NCI-H128 (cell line): ENCODE data around the gene GSTA3.
"Not testable (repeated sequence)": the region's sequence is repeated elsewhere in the genome, so short reads cannot be mapped to it uniquely, and the experiment has no call there.

Experiments used
- DNase-seq: peaks from one replicate; lab custom pipeline; 2025; ENCODE audit not compliant: unreplicated experiment; lab: John Stamatoyannopoulos, UW

GSTA3 gene

DNA sequence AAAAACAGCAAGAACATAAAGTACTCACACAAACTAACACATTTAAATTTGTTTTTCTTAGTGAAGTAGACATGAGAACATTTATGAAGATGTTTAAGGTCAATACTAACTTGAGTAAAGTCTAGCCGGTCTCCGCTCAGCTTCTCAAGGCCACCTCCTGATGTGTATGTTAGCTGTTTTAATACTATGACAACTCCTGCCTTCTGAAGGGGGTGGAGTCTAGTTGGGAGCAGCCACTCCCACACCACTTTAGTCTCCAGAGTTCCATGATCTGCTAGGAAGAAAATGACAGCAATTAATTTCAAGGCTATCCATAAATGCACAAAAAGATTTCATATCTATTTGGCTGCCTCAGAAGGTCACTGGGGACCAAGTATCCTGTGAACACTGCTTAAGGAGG is at the start of gene GSTA3:
TSS of gene GSTA3 (minus strand) at position 168 of the 400 bp plus-strand sequence. CDS start 3,864 bp downstream, outside the sequence.
- no peak for DNase-seq

DNA sequence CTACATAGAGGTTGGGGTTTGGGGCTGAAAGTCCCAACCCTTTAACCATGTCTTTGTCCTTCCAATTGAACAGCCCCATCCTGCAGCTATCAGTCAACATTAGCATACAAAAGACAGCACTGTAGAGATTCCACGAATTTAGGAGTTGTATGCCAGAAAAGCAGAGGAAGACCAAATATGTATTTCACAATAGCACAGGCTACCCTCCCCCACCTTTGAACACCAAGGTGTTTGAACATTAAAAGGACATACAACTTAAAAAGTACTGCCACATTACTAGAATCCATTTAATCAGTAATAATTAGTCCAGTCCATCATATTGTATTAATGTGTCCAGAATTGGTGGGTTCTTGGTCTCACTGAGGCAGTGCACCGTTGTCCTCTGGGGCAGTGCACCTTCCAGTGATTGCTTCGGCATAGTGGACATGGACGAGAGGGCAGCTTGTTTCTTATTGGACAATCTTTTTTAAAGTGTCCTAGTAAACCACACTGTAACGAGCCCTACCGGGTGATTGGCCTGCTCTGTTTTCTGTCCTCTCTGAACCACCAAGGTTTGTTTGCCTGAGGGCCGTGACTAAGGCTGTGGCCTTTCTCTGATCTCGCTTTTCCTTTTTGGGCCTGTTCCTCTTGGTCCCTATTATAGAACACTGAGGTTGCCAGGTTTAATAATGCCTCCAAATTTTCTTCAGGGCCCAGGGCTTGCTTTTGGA is 49.2 kb upstream of the GSTA3 start:
- no peak for DNase-seq

DNA sequence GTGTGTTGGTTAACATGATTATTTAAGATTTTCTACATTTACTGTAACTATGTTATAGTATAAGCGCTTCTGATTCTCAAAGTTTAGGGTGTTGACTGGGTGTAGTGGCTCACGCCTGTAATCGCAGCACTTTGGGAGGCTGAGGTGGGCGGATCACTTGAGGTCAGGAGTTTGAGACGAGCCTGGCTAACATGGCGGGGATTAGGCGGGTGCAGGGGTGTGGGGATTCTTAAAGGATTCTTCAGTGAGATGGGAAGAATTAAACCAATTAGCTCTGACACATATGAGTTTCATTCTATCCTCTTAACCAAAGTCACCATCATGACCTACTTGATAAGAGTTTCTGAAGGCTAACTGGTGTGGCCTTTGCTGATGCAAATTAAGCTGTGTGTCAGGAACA is 46.4 kb upstream of the GSTA3 start:
- DNase-seq: no peak

DNA sequence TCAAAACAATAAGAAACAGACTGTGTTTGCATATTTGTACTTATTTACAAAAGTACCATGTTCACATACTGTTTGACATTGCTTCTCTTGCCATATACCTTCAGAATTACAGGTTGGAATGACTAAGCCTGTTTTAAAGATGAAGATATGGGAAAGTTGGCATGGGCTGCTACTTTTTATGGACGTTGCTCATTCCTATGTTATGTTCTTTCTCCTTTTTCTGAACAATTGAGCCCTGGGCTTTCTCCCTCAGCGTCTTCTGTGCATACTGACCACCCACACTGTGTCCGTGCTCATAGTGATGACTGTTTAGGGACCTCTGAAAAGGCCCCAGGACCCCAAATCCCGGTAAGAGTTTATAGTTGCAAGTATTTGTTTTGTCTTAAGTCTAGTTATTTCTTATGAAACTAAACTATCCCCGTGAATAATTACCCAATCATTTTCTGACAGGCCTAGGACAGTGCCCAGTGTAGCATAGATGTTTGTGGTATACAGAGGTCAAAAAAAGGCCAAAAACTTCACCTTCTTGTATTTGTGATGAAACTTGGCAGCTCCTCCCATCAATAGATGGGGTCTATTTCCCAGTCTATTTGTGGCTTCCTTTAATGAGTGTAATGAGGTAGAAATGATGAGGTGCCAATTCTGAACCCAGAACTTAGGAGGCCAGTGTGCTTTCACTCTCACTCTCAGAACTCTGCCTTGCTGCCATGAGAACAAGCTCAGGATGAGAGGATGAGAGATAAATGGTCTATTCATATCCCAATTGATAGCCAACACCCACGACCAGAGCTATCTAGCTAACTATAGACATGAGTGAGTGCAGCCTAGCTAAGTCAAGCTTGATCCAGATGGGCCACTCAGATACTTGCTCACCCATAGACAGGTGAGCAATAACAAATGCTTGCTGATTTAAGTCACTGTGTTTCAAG is 44.7 kb upstream of the GSTA3 start:
- no peak for DNase-seq

DNA sequence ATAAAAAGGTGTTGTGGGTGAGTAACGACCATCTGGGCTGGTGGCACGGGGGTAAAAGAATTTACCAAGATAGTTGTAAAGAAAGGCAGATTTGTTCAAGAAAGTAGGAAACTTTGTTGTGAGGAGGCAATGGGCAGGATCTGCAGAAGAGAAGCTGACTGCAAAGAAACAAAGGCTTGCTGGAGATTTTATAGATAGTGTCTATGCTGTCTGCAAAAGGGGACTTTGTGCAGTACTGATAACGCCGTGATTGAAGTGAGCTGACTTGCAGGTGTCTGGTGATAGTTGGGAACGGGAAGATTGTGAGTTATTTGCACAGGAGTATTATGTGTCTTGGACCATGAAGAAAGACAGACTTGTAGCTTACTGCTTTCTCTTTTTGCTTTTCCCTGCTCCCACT is 36.8 kb upstream of the GSTA3 start:
- DNase-seq: no peak

DNA sequence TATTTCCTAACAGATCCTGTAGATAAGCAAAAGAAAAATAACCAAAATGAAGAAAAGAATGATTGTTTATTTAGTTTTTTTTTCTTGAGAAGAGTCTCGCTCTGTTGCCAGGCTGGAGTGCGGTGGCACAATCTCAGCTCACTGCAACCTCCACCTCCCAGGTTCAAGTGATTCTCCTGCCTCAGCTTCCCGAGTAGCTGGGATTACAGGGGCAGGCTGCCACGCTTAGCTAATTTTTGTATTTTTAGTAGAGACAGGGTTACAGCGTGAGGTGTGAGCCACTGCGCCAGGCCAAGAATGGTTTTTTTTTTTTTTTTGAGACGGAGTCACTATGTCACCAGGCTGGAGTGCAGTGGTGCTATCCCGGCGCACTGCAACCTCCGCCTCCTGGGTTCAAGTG is 33.3 kb upstream of the GSTA3 start:
- DNase-seq: not testable (repeated sequence)

DNA sequence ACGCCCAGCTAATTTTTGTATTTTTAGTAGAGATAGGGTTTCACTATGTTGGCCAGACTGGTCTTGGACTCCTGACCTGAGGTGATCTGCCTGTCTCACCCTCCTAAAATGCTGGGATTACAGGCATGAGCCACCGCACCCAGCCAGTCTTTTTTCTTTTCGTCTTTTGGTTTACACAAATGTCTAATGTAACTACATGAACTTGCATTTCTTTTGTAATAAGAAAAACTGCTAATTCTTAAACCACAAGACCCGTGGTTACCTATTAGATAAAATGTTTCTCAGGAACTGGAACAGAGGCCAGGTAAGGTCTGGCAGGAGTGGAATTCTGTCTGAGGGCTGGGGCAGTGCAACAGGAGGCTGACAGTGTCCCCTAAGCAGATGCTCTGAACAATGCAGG is 32.7 kb upstream of the GSTA3 start:
- no peak for DNase-seq

DNA sequence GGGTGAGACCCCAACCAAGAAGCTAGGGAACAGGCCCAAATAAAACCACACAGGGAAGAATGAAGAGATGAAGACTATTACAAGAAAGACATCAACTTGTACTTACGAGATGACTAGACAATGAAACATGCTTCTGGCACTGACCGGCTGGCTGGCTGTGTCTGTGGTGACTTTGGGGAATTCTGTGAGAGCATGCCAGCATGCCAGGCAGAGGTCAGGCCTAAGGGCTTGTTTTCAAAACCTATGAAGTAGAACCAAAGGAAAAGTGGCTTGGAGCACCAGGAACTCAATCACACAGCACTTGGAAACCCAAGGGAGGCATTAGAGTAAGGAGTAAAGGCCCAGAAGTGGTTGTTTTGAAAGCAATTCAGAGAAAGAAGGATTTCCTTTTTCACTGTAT is 28.4 kb upstream of the GSTA3 start:
- DNase-seq: no peak

DNA sequence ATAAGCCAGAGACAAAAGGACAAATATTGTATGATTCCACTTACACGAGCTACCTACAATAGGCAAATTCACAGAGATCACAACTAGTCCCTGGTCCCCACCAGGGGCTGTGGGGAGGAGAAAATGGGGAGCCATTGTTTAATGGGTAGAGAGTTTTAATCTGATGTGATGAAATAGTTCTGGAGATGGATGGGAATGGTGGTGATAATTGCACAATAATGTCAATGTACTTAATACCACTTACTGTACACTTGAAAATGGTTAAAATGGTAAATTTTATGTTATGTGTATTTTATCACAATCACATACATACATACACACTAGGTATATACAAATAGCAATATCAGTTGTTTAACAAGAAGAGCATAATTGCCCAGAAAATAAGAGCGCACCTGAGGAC is 24.3 kb upstream of the GSTA3 start:
- DNase-seq: no peak

DNA sequence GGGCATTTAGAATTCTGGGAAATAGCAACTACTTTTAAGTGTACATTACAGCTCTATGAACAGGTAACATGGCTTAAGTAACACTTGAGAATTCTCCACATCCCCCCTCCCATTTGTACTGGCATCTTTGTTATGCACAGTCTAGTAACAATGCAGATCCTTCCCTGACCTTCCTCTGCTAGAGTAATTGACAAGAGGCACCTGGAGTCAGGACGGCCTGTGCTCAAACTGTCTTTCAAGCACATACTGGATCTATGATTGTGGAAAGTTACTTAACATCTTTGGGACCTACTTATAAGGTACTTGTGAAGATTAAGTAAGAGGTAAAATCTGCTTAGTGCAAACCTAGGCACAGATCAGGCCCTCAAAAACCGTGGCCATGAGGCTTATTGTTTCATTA is 21.9 kb upstream of the GSTA3 start:
- DNase-seq: no peak

DNA sequence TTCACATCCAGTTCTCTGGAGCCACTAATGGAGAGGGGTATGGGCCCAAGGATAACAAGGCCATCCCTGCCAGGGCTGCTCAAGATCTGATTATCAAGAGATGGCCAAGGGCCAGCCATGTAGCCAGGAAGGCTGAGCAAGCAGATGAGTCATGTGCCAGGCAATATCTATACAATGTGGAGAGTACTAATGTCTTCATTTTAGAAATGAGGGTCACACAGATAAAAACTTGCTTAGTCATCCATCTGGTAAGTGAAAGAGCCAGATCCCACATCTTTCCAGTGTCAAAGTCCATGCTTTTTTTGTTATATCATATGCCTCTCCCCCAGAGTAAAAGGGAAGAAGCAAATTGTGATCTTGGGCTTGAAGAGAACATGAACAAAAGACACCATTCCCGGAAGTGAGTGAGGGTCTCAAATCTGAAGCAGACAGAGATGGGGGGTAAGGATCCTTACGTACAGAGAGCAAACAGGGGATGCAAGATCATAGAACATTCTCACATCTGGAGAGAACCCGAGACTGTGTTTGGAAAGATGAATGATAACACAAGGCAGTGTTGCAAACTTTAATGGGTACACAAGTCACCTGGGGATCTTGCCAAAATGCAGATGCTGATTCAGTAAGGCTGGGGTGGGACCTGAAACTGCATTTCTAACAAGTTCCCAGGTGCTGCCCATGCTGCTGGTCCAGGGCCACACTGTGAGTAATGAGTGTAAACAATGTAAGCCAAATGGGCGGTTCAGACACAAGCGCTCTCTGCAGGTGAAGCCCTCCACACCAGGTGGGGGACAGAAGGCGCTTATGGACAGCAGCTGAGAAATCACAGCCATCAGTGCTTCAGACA is 20.0 kb upstream of the GSTA3 start:
- DNase-seq: no peak

DNA sequence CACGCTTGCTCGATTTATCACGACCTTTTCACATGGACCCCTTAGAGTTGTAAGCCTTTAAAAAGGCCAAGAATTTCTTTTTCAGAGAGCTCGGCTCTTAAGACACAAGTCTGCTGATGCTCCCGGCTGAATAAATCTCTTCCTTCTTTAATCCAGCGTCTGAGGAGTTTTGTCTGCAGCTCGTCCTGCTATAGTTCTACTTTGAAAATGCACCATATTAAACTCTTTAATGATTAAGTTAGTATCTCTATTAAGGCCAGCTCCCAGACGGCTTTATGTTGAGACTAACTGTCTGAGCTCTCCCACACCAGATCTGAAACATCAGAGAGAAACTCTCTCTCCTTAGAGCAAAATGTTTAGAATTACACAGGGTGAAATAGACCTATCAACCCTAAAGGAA is 18.0 kb upstream of the GSTA3 start:
- no peak for DNase-seq

DNA sequence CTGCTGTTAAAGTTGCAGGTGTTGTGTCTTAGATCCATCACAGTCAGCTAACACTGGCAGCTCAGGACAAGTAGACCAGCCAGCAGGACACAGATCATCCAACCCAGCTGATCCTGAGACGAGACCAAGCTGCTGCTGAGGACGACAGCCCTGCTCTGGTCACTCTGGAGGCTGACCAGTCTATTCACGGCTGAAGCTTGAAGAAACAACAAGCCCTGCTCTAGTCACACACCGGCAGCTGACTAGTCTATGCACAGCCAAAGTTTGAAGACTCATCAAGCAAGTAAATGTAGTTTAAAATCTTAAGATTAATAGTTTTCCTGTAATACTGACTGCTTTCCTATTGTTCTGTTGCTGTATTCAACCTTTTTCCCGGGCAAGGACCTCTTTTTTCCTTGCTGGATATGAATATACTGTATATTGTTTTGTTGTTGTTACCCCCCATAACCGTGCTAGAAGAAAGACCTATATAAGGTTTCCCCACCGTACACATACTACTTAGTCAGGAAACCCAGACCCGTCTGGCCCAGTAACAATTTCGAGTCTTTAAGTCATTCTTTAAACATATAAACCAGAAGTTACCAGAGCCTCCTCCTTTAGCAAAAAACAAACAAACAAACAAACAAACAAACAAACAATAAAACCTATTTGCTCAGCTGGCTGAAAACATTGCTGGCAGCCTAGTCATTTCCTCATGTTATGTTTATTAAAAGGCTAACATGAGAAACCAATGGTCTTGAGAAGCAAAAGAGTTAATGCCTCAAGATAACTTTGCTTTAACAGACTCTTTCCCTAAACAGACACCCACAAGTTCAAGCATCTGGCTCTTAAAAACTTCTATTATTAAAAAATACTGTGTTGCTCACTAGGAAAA is 16.7 kb upstream of the GSTA3 start:
- no peak for DNase-seq

DNA sequence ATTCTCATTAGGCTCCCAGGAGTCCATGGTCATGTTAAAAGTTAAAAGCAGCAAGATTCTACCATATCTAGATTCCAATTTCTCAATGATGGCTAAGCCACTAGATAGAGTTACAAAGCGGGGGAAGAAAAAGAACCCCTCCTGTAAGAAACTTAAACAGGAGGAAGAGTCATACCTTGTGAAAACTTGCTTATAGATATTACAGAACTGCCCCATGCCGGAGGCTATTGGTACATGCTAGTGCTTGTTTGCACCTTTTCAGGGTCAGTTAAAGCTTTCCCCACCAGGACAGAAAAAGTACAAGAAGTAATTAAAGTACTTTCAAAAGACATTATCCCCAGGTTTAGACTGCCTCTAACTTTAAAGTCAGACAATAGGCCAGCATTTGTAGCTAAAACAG is 15.5 kb upstream of the GSTA3 start:
- DNase-seq: no peak

DNA sequence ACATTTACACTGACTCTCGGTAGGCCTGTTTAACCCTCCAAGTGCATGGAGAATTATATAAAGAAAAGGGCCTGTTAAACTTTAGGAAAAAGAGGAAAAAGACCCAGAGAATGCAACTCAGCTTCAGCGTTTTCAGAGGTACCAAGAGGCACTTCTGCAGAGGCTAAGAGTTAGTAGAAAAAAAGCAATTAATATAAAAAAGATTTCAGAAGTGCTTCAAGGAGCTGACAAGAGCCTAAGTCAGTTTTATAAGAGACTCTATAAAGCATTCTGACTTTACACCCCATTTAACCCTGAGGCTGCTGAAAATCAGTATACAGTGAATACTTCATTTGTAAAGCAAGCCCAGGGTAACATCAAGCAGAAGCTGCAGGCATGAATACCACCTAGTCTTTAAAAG is 14.2 kb upstream of the GSTA3 start:
- DNase-seq: not testable (repeated sequence)

DNA sequence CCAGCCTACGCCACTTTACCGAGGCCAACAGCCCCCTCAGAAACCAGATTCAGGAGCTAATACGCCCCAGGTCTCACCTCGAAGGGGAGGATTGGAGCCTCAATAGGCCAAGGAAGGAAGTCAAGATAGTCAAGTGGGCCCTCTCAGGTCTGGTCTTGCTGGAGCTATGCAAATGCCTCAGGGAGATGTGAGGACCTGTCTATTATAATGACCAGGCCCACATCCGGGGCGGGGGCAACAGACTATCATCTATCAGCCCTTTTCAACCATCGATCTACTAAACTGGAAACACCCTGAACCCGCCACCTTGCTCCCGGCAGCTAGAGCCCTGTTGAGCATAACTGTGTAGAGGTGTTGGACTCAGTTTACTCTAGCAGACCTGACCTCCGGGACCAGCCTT is 12.7 kb upstream of the GSTA3 start:
- no peak for DNase-seq

DNA sequence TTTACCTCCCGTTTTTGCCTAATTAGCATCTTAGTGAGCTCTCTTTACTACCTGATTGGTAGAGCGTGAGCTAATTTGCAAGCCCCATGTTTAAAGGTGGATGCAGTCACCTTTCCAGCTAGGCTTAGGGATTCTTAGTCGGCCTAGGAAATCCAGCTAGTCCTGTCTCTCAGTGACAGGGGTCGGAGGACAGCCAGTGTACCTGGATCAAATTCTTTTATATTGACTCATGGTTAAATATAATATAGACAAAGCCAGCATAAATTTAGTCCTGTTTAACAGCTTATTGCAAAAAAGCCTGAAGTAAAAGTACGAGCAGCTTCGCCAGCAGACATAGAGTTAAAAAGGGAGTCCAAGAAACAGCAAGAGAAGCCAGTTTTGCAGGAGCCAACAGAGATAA is 12.2 kb upstream of the GSTA3 start:
- DNase-seq: no peak

DNA sequence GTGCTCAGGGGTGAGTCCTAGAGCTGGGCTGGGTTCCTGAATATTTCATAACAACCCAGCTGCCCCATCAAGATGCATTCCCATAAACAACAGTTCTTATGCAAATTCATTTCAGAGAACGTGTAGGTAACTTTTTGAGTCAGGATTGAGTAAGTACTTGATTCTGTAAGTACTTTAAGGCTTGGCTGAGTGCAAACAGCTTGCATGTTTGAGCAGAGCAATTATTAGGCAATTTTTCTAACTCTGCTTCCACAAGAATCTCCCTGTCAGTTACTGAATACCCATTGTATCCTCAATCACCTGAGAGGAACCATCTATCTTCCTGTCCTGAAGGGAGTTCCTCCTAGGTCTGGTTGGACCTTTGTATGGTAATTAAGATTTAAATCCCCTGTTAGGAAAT is 10.0 kb upstream of the GSTA3 start:
- not testable (repeated sequence) for DNase-seq

DNA sequence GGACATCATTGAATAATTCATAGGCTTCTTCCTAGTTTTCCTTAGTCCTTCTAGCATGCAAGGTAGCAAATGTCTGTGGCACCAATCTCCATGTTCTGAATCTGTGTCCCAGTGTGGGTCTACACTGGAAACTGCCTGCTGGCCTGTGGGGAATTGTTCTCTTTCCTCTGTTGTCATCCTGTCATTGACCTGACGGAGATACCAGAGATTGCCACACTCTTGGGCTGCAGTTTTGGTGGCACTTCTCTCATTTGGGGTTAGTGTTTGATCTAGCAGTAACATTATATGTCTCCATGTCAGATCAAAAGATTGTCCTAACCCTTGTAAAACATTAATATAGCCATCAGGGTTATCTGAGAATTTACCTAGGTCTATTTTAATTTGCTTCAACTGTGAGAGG is 9.3 kb upstream of the GSTA3 start:
- DNase-seq: not testable (repeated sequence)

DNA sequence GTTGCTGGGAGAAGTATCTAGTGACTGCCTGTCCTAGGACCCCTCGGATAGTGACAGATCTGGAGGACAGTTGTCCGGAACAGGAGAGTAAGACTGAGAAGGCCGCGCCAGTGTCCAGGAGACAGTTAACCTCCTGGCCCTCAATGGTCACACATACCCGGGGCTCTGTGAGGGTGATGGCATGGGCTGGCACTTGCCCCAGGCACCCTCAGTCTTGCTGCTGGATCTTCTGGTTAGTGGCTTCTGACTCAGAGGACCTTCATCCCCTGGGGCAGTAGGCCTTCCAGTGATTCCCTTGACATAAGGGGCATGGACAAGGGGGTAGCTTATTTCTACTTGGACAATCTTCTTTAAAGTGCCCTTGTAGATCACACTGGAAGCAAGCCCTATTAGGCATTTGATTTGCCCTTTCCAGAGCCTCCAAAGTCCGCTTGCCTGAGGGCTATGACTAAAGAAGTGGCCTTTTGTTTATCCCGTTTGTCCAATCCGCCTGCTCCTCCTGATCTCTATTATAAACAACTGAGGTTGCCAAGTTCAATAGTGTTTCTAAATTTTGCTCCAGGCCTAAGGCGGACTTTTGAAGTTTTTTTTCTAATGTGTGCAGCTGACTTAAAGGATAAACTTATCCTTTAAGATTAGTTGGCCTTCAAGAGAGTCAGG is 8.7 kb upstream of the GSTA3 start:
- DNase-seq: not testable (repeated sequence)
